ENCODE measurements around the gene TNFAIP8. TPM values are rescaled to one million over a fixed set of nuclear protein-coding genes. Genes with fewer than 3 reads are reported as not detected.

TNFAIP8 gene
- total and polyA plus RNA-seq, 2 of the 13 experiments (the other 11 are each of a cell fraction or from before 2014, with no cell fraction given) = 6.4 to 11.2 TPM

GRCh38 chr5:119439140-119439631 is 83.4 kb downstream of the TNFAIP8 start:
- 1% methylated on average over 8 of the region's 8 CpGs for WGBS (ENCODE audit: low lambda C conversion rate)
- H3K4me3 ChIP-seq (replicated peaks in 1 of 3; ENCODE audit: insufficient read depth in 1 of 3, low read depth in 2 of 3, low read length in 3 of 3) = peak overlapping the region; percentile 50 to 56 (median 55); a peak in 5 of 6 replicates
- no peaks in the 10 kb centered on the region; a peak in 1 of 5 replicates for H3K27me3 ChIP-seq (ENCODE audit: control insufficient read depth in 1 of 2, insufficient read depth in 2 of 2, low read length in 2 of 2)
- ATAC-seq = peak; percentile 92
- ChIA-PET POLR2A (interaction anchor here (3.4 kb wide), 1 partner anchor 14 kb away, joined by 25 read pairs; the partner anchor contains the start of gene HSD17B4), CTCF (ENCODE audit: low intra/inter-chr PET ratio, low total read pairs) (no interaction called here)
- no peaks in the 10 kb centered on the region for H3K79me2 ChIP-seq (ENCODE audit: insufficient read depth, low read length)
- peak overlapping the region; percentile 66 for H3K4me2 ChIP-seq (ENCODE audit: low read depth, low read length)
- intact Hi-C loops (cut with micrococcal nuclease; ENCODE audit: unreplicated experiment) (loop anchor here (2.0 to 5.0 kb wide), 2 partner anchors 14 to 303 kb away; partner anchors contain the start of gene HSD17B4), in situ Hi-C loops (cut with HindIII; ENCODE audit: extremely low pct_ligation_motif_present, low pct_unique_long_range_greater_than_20kb) (no loop called here)
- H3K9me3 ChIP-seq (ENCODE audit: low read length) = no peaks in the 10 kb centered on the region
- FAIRE-seq = no peak
- H3K36me3 ChIP-seq (replicated peaks in 1 of 2; ENCODE audit: control insufficient read depth in 1 of 2, insufficient read depth in 2 of 2, low read length in 2 of 2) = no peaks in the 10 kb centered on the region
- peaks cover 41% of the 10 kb centered on the region for H3K4me1 ChIP-seq (ENCODE audit: insufficient read depth, low read length)
- H4K20me1 ChIP-seq (ENCODE audit: insufficient read depth, low read length) = no peaks in the 10 kb centered on the region
- no TSS peak for BruUV-seq (replicated peaks)
- H2AFZ ChIP-seq (ENCODE audit: low read length) = no peak overlapping the region
- peak overlapping the region; percentile 7; the same call in 1 of the 2 replicates for H3K9ac ChIP-seq (ENCODE audit: insufficient read depth, low read depth, low read length)
- peak overlapping the region; percentile 15 for H3K27ac ChIP-seq (ENCODE audit: extremely low read length, insufficient read depth, low read length)
- DNase-seq (ENCODE audit: low spot score) = peak; percentile 64
- no peak for TF ChIP-seq SRF (IDR thresholded peaks at IDR 0.05; ENCODE audit: low read depth, low read length)
- TF ChIP-seq ZNF282 (IDR thresholded peaks at IDR 0.05; ENCODE audit: partially characterized antibody) = no peak
- TF ChIP-seq FOXA3 (CRISPR knock-in tag; IDR thresholded peaks at IDR 0.05) = peak; percentile 54; the same call in 1 of the 2 replicates
- TF ChIP-seq ZBTB46 (CRISPR knock-in tag; IDR thresholded peaks at IDR 0.05; ENCODE audit: borderline replicate concordance) = no peak
- TF ChIP-seq FOXA1 (IDR thresholded peaks at IDR 0.05) = no peak
- peak; percentile 17; the same call in 1 of the 2 replicates for TF ChIP-seq FOXA1 (CRISPR knock-in tag; IDR thresholded peaks at IDR 0.05)
- TF ChIP-seq, protein P1, sequence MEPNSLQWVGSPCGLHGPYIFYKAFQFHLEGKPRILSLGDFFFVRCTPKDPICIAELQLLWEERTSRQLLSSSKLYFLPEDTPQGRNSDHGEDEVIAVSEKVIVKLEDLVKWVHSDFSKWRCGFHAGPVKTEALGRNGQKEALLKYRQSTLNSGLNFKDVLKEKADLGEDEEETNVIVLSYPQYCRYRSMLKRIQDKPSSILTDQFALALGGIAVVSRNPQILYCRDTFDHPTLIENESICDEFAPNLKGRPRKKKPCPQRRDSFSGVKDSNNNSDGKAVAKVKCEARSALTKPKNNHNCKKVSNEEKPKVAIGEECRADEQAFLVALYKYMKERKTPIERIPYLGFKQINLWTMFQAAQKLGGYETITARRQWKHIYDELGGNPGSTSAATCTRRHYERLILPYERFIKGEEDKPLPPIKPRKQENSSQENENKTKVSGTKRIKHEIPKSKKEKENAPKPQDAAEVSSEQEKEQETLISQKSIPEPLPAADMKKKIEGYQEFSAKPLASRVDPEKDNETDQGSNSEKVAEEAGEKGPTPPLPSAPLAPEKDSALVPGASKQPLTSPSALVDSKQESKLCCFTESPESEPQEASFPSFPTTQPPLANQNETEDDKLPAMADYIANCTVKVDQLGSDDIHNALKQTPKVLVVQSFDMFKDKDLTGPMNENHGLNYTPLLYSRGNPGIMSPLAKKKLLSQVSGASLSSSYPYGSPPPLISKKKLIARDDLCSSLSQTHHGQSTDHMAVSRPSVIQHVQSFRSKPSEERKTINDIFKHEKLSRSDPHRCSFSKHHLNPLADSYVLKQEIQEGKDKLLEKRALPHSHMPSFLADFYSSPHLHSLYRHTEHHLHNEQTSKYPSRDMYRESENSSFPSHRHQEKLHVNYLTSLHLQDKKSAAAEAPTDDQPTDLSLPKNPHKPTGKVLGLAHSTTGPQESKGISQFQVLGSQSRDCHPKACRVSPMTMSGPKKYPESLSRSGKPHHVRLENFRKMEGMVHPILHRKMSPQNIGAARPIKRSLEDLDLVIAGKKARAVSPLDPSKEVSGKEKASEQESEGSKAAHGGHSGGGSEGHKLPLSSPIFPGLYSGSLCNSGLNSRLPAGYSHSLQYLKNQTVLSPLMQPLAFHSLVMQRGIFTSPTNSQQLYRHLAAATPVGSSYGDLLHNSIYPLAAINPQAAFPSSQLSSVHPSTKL (CRISPR knock-in tag; IDR thresholded peaks at IDR 0.05) = 0 out of 2 replicates have a peak, but pooled peaks have one; percentile 26
- TF ChIP-seq SALL1 (CRISPR knock-in tag; IDR thresholded peaks at IDR 0.05) = peak; percentile 57
- TF ChIP-seq TEAD3 (CRISPR knock-in tag; optimal IDR thresholded peaks at IDR 0.05; ENCODE audit: borderline replicate concordance) = peak; percentile 15
- peak; percentile 35 for TF ChIP-seq YY1 (IDR thresholded peaks at IDR 0.05; ENCODE audit: insufficient read depth, insufficient replicate concordance, low read depth, low read length)
- no peak for TF ChIP-seq NFKB2 (CRISPR knock-in tag; IDR thresholded peaks at IDR 0.05; ENCODE audit: borderline replicate concordance)
- TF ChIP-seq NAIF1 (CRISPR knock-in tag; IDR thresholded peaks at IDR 0.05; ENCODE audit: borderline replicate concordance) = no peak
- TF ChIP-seq DRAP1 (CRISPR knock-in tag; IDR thresholded peaks at IDR 0.05) = peak; percentile 45; the same call in 1 of the 2 replicates
- peak; percentile 58 for TF ChIP-seq HOMEZ (CRISPR knock-in tag; IDR thresholded peaks at IDR 0.05; ENCODE audit: low read depth)
- TF ChIP-seq CHD4 (IDR thresholded peaks at IDR 0.05; ENCODE audit: borderline replicate concordance, low read length) = no peak
- 0 out of 2 replicates have a peak, but pooled peaks have one; percentile 18 for TF ChIP-seq ZNF614 (CRISPR knock-in tag; IDR thresholded peaks at IDR 0.05; ENCODE audit: borderline replicate concordance)
- no peak for TF ChIP-seq ZFAT (CRISPR knock-in tag; conservative IDR thresholded peaks at IDR 0.05)
- TF ChIP-seq KDM5B (CRISPR knock-in tag; IDR thresholded peaks at IDR 0.05; ENCODE audit: borderline replicate concordance) = no peak; the same call in 1 of the 2 replicates

Measured in HepG2 (cell line).